WTC11 (cell line): ENCODE data around the gene HDAC10. TPM values are rescaled to one million over a fixed set of nuclear protein-coding genes. Genes with fewer than 3 reads are reported as not detected.

Source experiments
- ATAC-seq: fragments of 200-7000 bp; cut with Tn5 transposase; 2 replicates; pipeline ENCODE4 v1.10.0; 2021; ENCODE audit warnings: mild to moderate bottlenecking, moderate library complexity
- CTCF ChIA-PET: fragments of 300-600 bp; sonication (Branson Sonifier 250); formaldehyde crosslinking; loops from one replicate; lab custom pipeline; 2021; ENCODE audit warnings: antibody characterized with exemption; lab: Charles Lee
- POLR2A ChIA-PET: fragments of 350-600 bp; sonication (Branson Sonifier 250); formaldehyde crosslinking; loops from one replicate; lab custom pipeline; 2021; ENCODE audit warnings: antibody characterized with exemption; lab: Charles Lee
- DNase-seq: peaks from one replicate; pipeline ENCODE4 v3.0.0; 2021; ENCODE audit warnings: low spot score
- H3K27ac Mint-ChIP-seq: 2 replicates; pipeline ENCODE4 v1.8.0; 2021; ENCODE audit warnings: mixed read lengths
- H3K27me3 Mint-ChIP-seq: 2 replicates; pipeline ENCODE4 v1.8.0; 2021; ENCODE audit warnings: low read depth, mild to moderate bottlenecking, moderate library complexity, mixed read lengths
- H3K36me3 Mint-ChIP-seq: 2 replicates; pipeline ENCODE4 v1.8.0; 2021; ENCODE audit warnings: mixed read lengths
- H3K4me1 Mint-ChIP-seq: 2 replicates; pipeline ENCODE4 v1.8.0; 2022; ENCODE audit warnings: mixed read lengths
- H3K4me3 Mint-ChIP-seq: 2 replicates; pipeline ENCODE4 v1.8.0; 2021; ENCODE audit warnings: mild to moderate bottlenecking, moderate library complexity, mixed read lengths
- H3K9me3 Mint-ChIP-seq: 2 replicates; pipeline ENCODE4 v1.8.0; 2021; ENCODE audit warnings: mixed read lengths
- AR ChIP-seq: fragments of 250-450 bp; sonication (Bioruptor Pico); IDR thresholded peaks from 2 replicates; pipeline ENCODE4 v1.9.0; 2021; ENCODE audit warnings: mild to moderate bottlenecking
- CREB1 ChIP-seq: sonication (generic); formaldehyde crosslinking; IDR thresholded peaks from 2 replicates; pipeline ENCODE4 v1.8.0; 2023; ENCODE audit warnings: mild to moderate bottlenecking, missing genetic modification reagents
- EMX1 ChIP-seq: fragments of 250-450 bp; sonication (Bioruptor Pico); IDR thresholded peaks from 2 replicates; pipeline ENCODE4 v1.8.0; 2021; ENCODE audit warnings: mild to moderate bottlenecking
- ETV6 ChIP-seq: sonication (generic); formaldehyde crosslinking; IDR thresholded peaks from 2 replicates; pipeline ENCODE4 v1.8.1; 2022; ENCODE audit warnings: mild to moderate bottlenecking, missing genetic modification reagents
- FOXK1 ChIP-seq: sonication (generic); formaldehyde crosslinking; IDR thresholded peaks from 2 replicates; pipeline ENCODE4 v1.8.0; 2022; ENCODE audit warnings: mild to moderate bottlenecking, moderate library complexity, missing genetic modification reagents
- FOXP1 ChIP-seq: sonication (generic); formaldehyde crosslinking; IDR thresholded peaks from 2 replicates; pipeline ENCODE4 v1.8.0; 2022; ENCODE audit warnings: missing genetic modification reagents, mild to moderate bottlenecking, moderate library complexity, borderline replicate concordance
- HMGA2 ChIP-seq: fragments of 250-450 bp; sonication (Bioruptor Pico); IDR thresholded peaks from 2 replicates; pipeline ENCODE4 v1.4.0; 2021; ENCODE audit warnings: mild to moderate bottlenecking, moderate library complexity
- NFE2L1 ChIP-seq: sonication (generic); formaldehyde crosslinking; IDR thresholded peaks from 2 replicates; pipeline ENCODE4 v1.8.1; 2023; ENCODE audit warnings: missing genetic modification reagents
- NFYB ChIP-seq: sonication (generic); formaldehyde crosslinking; conservative IDR thresholded peaks from 2 replicates; pipeline ENCODE4 v1.8.0; 2022; ENCODE audit warnings: low read depth, missing genetic modification reagents
- OVOL2 ChIP-seq: fragments of 250-450 bp; sonication (Bioruptor Pico); IDR thresholded peaks from 2 replicates; pipeline ENCODE4 v1.9.0; 2021; ENCODE audit warnings: mild to moderate bottlenecking, borderline replicate concordance
- PRRX2 ChIP-seq: fragments of 250-450 bp; sonication (Bioruptor Pico); IDR thresholded peaks from 2 replicates; pipeline ENCODE4 v1.8.0; 2021; ENCODE audit warnings: mild to moderate bottlenecking
- TCF7 ChIP-seq: sonication (generic); formaldehyde crosslinking; IDR thresholded peaks from 2 replicates; pipeline ENCODE4 v1.8.0; 2022; ENCODE audit warnings: mild to moderate bottlenecking, low read depth, missing genetic modification reagents, moderate library complexity
- TP53 ChIP-seq: sonication (generic); formaldehyde crosslinking; IDR thresholded peaks from 2 replicates; pipeline ENCODE4 v1.8.1; 2023; ENCODE audit warnings: mild to moderate bottlenecking, missing genetic modification reagents
- ZNF317 ChIP-seq: sonication (generic); formaldehyde crosslinking; IDR thresholded peaks from 2 replicates; pipeline ENCODE4 v1.8.1; 2023; ENCODE audit warnings: low read depth, mild to moderate bottlenecking, moderate library complexity, missing genetic modification reagents, borderline replicate concordance
- ZNF671 ChIP-seq: fragments of 250-450 bp; sonication (Bioruptor Pico); IDR thresholded peaks from 2 replicates; pipeline ENCODE4 v1.8.0; 2021; ENCODE audit warnings: mild to moderate bottlenecking
- total RNA-seq: library from RNA; stranded (reverse); gene quantifications from 3 replicates; pipeline ENCODE4 v1.2.3, GENCODE V29; 2021
- TF ChIP-seq, protein P1 (sequence below): sonication (generic); formaldehyde crosslinking; IDR thresholded peaks from 2 replicates; pipeline ENCODE4 v1.8.1; 2023; ENCODE audit warnings: mild to moderate bottlenecking, missing genetic modification reagents, moderate library complexity
- TF ChIP-seq, protein P2 (sequence below): sonication (generic); formaldehyde crosslinking; IDR thresholded peaks from 2 replicates; pipeline ENCODE4 v1.8.0; 2023; ENCODE audit warnings: missing genetic modification reagents, mild to moderate bottlenecking, borderline replicate concordance
- TF ChIP-seq, protein P3 (sequence below): fragments of 200-600 bp; IDR thresholded peaks from 2 replicates; pipeline ENCODE4 v1.8.0; 2022; ENCODE audit warnings: antibody characterized with exemption
- TF ChIP-seq, protein P4 (sequence below): sonication (generic); formaldehyde crosslinking; conservative IDR thresholded peaks from 2 replicates; pipeline ENCODE4 v1.8.1; 2023; ENCODE audit warnings: mild to moderate bottlenecking, low read depth, missing genetic modification reagents, moderate library complexity

Gene HDAC10
- total RNA-seq, 1 experiment from 2014 or later, result 40.9 TPM

DNA sequence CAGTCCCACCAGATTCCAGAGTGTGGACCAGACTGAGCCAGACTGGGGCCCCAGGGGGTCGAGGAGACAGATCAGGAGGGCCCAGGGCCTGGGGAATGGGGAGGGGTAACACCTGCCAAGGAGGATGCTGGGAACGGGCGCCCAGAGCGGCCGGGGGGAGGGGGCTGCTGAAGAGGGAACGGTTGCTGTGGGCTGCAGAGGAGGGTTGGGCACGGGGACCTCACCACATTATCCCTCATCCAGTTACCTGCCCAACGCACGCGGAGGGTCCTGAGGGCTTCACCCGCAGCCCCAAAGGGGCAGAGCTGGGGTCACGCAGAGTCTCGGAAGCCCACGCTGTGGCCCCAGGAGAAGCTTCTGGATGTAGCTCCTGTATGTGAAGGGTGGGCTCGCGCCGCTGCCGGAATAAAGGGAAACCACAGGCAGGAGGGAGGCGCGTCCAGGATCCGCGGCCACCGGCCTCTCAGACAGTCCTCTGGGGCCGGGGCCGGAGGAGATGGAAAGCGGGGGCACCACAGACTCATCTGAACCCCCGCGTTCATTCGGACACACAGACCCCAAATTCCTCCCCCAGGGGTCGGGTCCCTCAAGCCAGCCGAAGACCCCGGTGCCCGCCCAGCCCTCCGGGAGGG, 51.1 kb downstream of the HDAC10 start (continued):
- TF ChIP-seq, protein P1, sequence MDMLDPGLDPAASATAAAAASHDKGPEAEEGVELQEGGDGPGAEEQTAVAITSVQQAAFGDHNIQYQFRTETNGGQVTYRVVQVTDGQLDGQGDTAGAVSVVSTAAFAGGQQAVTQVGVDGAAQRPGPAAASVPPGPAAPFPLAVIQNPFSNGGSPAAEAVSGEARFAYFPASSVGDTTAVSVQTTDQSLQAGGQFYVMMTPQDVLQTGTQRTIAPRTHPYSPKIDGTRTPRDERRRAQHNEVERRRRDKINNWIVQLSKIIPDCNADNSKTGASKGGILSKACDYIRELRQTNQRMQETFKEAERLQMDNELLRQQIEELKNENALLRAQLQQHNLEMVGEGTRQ (CRISPR knock-in tag), result peak; percentile 28; the same call in 1 of the 2 replicates
- TF ChIP-seq, protein P2, sequence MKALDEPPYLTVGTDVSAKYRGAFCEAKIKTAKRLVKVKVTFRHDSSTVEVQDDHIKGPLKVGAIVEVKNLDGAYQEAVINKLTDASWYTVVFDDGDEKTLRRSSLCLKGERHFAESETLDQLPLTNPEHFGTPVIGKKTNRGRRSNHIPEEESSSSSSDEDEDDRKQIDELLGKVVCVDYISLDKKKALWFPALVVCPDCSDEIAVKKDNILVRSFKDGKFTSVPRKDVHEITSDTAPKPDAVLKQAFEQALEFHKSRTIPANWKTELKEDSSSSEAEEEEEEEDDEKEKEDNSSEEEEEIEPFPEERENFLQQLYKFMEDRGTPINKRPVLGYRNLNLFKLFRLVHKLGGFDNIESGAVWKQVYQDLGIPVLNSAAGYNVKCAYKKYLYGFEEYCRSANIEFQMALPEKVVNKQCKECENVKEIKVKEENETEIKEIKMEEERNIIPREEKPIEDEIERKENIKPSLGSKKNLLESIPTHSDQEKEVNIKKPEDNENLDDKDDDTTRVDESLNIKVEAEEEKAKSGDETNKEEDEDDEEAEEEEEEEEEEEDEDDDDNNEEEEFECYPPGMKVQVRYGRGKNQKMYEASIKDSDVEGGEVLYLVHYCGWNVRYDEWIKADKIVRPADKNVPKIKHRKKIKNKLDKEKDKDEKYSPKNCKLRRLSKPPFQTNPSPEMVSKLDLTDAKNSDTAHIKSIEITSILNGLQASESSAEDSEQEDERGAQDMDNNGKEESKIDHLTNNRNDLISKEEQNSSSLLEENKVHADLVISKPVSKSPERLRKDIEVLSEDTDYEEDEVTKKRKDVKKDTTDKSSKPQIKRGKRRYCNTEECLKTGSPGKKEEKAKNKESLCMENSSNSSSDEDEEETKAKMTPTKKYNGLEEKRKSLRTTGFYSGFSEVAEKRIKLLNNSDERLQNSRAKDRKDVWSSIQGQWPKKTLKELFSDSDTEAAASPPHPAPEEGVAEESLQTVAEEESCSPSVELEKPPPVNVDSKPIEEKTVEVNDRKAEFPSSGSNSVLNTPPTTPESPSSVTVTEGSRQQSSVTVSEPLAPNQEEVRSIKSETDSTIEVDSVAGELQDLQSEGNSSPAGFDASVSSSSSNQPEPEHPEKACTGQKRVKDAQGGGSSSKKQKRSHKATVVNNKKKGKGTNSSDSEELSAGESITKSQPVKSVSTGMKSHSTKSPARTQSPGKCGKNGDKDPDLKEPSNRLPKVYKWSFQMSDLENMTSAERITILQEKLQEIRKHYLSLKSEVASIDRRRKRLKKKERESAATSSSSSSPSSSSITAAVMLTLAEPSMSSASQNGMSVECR, result 0 out of 2 replicates have a peak, but pooled peaks have one; percentile 23
- TF ChIP-seq TCF7 (CRISPR knock-in tag) (no peak), TP53 (0 out of 2 replicates have a peak, but pooled peaks have one; percentile 44), ETV6 (0 out of 2 replicates have a peak, but pooled peaks have one; percentile 33), OVOL2 (no peak), EMX1 (0 out of 2 replicates have a peak, but pooled peaks have one; percentile 63)

- POLR2A ChIA-PET, result no interaction called here
- peaks cover 12% of the 10 kb centered on the region for H3K4me1 Mint-ChIP-seq
- CTCF ChIA-PET, result interaction anchor here (0.9 to 1.0 kb wide), 3 partner anchors 8 to 38 kb away, joined by 3 to 7 read pairs (median 4); no protein-coding TSS in a partner anchor
Observed at GRCh38 chr22:50199251-50199721, 51.8 kb downstream of the HDAC10 start.

More at GRCh38 chr22:50199251-50199721, 51.8 kb downstream of the HDAC10 start:
- H3K27ac Mint-ChIP-seq, result peak overlapping the region; percentile 94
- H3K27me3 Mint-ChIP-seq, result no peaks in the 10 kb centered on the region
- H3K9me3 Mint-ChIP-seq, result peaks cover 4% of the 10 kb centered on the region; the same call in 1 of the 2 replicates
- peak overlapping the region; percentile 67 for H3K4me3 Mint-ChIP-seq
- DNase-seq (no peak), ATAC-seq (no peak)
- peaks cover 14% of the 10 kb centered on the region for H3K36me3 Mint-ChIP-seq
- TF ChIP-seq, protein P3, sequence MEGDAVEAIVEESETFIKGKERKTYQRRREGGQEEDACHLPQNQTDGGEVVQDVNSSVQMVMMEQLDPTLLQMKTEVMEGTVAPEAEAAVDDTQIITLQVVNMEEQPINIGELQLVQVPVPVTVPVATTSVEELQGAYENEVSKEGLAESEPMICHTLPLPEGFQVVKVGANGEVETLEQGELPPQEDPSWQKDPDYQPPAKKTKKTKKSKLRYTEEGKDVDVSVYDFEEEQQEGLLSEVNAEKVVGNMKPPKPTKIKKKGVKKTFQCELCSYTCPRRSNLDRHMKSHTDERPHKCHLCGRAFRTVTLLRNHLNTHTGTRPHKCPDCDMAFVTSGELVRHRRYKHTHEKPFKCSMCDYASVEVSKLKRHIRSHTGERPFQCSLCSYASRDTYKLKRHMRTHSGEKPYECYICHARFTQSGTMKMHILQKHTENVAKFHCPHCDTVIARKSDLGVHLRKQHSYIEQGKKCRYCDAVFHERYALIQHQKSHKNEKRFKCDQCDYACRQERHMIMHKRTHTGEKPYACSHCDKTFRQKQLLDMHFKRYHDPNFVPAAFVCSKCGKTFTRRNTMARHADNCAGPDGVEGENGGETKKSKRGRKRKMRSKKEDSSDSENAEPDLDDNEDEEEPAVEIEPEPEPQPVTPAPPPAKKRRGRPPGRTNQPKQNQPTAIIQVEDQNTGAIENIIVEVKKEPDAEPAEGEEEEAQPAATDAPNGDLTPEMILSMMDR, result no peak
- TF ChIP-seq TP53 (no peak), ETV6 (no peak), OVOL2 (no peak), ZNF671 (CRISPR knock-in tag) (no peak), PRRX2 (CRISPR knock-in tag) (no peak), ZNF317 (CRISPR knock-in tag) (no peak), NFE2L1 (CRISPR knock-in tag) (no peak), EMX1 (no peak), CREB1 (CRISPR knock-in tag) (no peak), FOXK1 (no peak), FOXP1 (CRISPR knock-in tag) (no peak), AR (CRISPR knock-in tag) (no peak), NFYB (CRISPR knock-in tag) (no peak), HMGA2 (CRISPR knock-in tag) (no peak)
- TF ChIP-seq, protein P4, sequence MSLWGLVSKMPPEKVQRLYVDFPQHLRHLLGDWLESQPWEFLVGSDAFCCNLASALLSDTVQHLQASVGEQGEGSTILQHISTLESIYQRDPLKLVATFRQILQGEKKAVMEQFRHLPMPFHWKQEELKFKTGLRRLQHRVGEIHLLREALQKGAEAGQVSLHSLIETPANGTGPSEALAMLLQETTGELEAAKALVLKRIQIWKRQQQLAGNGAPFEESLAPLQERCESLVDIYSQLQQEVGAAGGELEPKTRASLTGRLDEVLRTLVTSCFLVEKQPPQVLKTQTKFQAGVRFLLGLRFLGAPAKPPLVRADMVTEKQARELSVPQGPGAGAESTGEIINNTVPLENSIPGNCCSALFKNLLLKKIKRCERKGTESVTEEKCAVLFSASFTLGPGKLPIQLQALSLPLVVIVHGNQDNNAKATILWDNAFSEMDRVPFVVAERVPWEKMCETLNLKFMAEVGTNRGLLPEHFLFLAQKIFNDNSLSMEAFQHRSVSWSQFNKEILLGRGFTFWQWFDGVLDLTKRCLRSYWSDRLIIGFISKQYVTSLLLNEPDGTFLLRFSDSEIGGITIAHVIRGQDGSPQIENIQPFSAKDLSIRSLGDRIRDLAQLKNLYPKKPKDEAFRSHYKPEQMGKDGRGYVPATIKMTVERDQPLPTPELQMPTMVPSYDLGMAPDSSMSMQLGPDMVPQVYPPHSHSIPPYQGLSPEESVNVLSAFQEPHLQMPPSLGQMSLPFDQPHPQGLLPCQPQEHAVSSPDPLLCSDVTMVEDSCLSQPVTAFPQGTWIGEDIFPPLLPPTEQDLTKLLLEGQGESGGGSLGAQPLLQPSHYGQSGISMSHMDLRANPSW (CRISPR knock-in tag), result no peak
